ENCODE results near the gene RPS19.

RPS19 gene
- total RNA-seq, result 1,022 to 1,430 reads per million in 2 donors

GRCh38 chr19:41859618-41860418, at the start of gene RPS19:
Gene RPS19 (plus strand): TSS chr19:41860255. CDS start chr19:41860775, 520 bp downstream.
- peak; percentile 98 for DNase-seq

GRCh38 chr19:41810301-41810700, 49.8 kb upstream of the RPS19 start:
- no peak for DNase-seq

- no peak for DNase-seq
These were observed 49.0 kb upstream of the RPS19 start for GRCh38 chr19:41811036-41811435.

- DNase-seq, result no peak
These were observed 48.1 kb upstream of the RPS19 start for GRCh38 chr19:41811981-41812380.

GRCh38 chr19:41813911-41814310, 46.1 kb upstream of the RPS19 start:
- DNase-seq, result no peak

- DNase-seq, result no peak
These were observed 44.8 kb upstream of the RPS19 start for GRCh38 chr19:41815301-41815700.

GRCh38 chr19:41816761-41817160, 43.3 kb upstream of the RPS19 start:
- no peak for DNase-seq

- DNase-seq, result peak; percentile 9
These were observed 38.9 kb upstream of the RPS19 start for GRCh38 chr19:41821003-41821735.

- no peak for DNase-seq
These were observed 21.9 kb upstream of the RPS19 start for GRCh38 chr19:41837981-41838708.

- no peak for DNase-seq
These were observed 20.8 kb upstream of the RPS19 start for GRCh38 chr19:41839211-41839610.

GRCh38 chr19:41843371-41843770, 16.7 kb upstream of the RPS19 start:
- DNase-seq, result no peak

- no peak for DNase-seq
These were observed 15.5 kb upstream of the RPS19 start, which contains the start of gene LYPD4 for GRCh38 chr19:41844601-41845000. Gene LYPD4 (minus strand): TSS chr19:41844683. CDS start chr19:41839285, 5,398 bp downstream.

- DNase-seq, result no peak
These were observed 15.2 kb upstream of the RPS19 start, which contains the start of gene DMRTC2 for GRCh38 chr19:41845001-41845050. Gene DMRTC2 (plus strand): TSS chr19:41845042. CDS start chr19:41847429, 2,387 bp downstream.

- no peak for DNase-seq
These were observed 14.9 kb upstream of the RPS19 start for GRCh38 chr19:41845051-41845590.

- no peak for DNase-seq
These were observed 12.5 kb upstream of the RPS19 start for GRCh38 chr19:41847351-41848105.

- DNase-seq, result no peak
These were observed 11.4 kb upstream of the RPS19 start for GRCh38 chr19:41848666-41849065.

GRCh38 chr19:41849067-41849466, 11.0 kb upstream of the RPS19 start:
- DNase-seq, result no peak

- DNase-seq, result no peak
These were observed 9.7 kb upstream of the RPS19 start for GRCh38 chr19:41850381-41850780.

GRCh38 chr19:41851456-41851855, 8.6 kb upstream of the RPS19 start:
- no peak for DNase-seq

- no peak for DNase-seq
These were observed 6.7 kb upstream of the RPS19 start for GRCh38 chr19:41853344-41853743.

GRCh38 chr19:41853768-41854167, 6.3 kb upstream of the RPS19 start:
- DNase-seq, result no peak

GRCh38 chr19:41859213-41859617, 840 bp upstream of the RPS19 start:
- DNase-seq, result no peak

All from T-helper 9 cell (primary cell).